Measurements from ENCODE around the gene TENM3.

The TENM3 gene

GRCh38 chr4:182582245-182582644 is 339.0 kb downstream of the TENM3 start:
- no peak for DNase-seq

- no peak for DNase-seq
Observed at GRCh38 chr4:182583703-182584415, 340.7 kb downstream of the TENM3 start.

- DNase-seq = no peak
Observed at GRCh38 chr4:182585321-182585720, 342.1 kb downstream of the TENM3 start.

- no peak for DNase-seq
Observed at GRCh38 chr4:182589100-182589499, 345.9 kb downstream of the TENM3 start.

GRCh38 chr4:182593402-182593801 is 350.2 kb downstream of the TENM3 start:
- no peak for DNase-seq

- no peak for DNase-seq
Observed at GRCh38 chr4:182593864-182594263, 350.7 kb downstream of the TENM3 start.

- DNase-seq = no peak
Observed at GRCh38 chr4:182600093-182600492, 356.9 kb downstream of the TENM3 start.

- DNase-seq = no peak
Observed at GRCh38 chr4:182600856-182601255, 357.7 kb downstream of the TENM3 start.

GRCh38 chr4:182604161-182604622 is 361.0 kb downstream of the TENM3 start:
- DNase-seq = no peak

GRCh38 chr4:182604953-182605352 is 361.8 kb downstream of the TENM3 start:
- DNase-seq = no peak

- DNase-seq = no peak
Observed at GRCh38 chr4:182608525-182608924, 365.3 kb downstream of the TENM3 start.

GRCh38 chr4:182616476-182616875 is 373.3 kb downstream of the TENM3 start:
- DNase-seq = no peak

- DNase-seq = no peak
Observed at GRCh38 chr4:182619660-182620059, 376.5 kb downstream of the TENM3 start.

GRCh38 chr4:182620111-182620980 is 377.1 kb downstream of the TENM3 start:
- DNase-seq = no peak

- no peak for DNase-seq
Observed at GRCh38 chr4:182624281-182624680, 381.1 kb downstream of the TENM3 start.

GRCh38 chr4:182625193-182625592 is 382.0 kb downstream of the TENM3 start:
- no peak for DNase-seq

- DNase-seq = no peak
Observed at GRCh38 chr4:182627996-182628395, 384.8 kb downstream of the TENM3 start.

- DNase-seq = no peak
Observed at GRCh38 chr4:182628544-182628943, 385.3 kb downstream of the TENM3 start.

- no peak for DNase-seq
Observed at GRCh38 chr4:182629096-182629495, 385.9 kb downstream of the TENM3 start.

GRCh38 chr4:182640491-182640890 is 397.3 kb downstream of the TENM3 start:
- DNase-seq = no peak

GRCh38 chr4:182640932-182641331 is 397.7 kb downstream of the TENM3 start:
- no peak for DNase-seq

- no peak for DNase-seq
Observed at GRCh38 chr4:182642831-182643230, 399.6 kb downstream of the TENM3 start.

- no peak for DNase-seq
Observed at GRCh38 chr4:182643801-182644682, 400.8 kb downstream of the TENM3 start.

Measured in CD4-positive, alpha-beta T cell treated with Interleukin-17A for 1 hour (primary cell).